Measurements from ENCODE around the gene PARVA. TPM values are rescaled to one million over a fixed set of nuclear protein-coding genes. Genes with fewer than 3 reads are reported as not detected.

PARVA gene
- total and polyA plus RNA-seq, 2 of the 8 experiments (the other 6 are each of a cell fraction or from before 2014, with no cell fraction given), result 3.1 to 13.5 TPM

DNA sequence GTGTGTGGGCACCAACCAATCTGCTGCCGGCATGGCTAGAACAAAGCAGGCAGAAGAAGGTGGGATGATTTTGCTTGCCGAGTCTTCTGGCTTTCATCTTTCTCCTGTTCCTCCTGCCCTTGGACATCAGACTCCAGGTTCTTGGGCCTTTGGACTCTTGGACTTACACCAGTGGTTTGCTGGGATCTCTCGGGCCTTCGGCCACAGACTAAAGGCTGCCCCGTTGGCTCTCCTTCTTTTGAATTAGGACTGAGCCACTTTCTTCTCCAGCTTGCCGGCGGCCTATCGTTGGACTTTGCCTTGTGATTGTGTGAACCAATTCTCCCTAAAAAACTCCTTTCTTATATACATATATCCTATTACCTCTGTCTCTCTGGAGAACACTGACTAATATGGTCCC lies 168.8 kb downstream of the PARVA start (continued):
- no peak for TF ChIP-seq SUZ12 (IDR thresholded peaks at IDR 0.05; ENCODE audit: low read length)
- no peak for TF ChIP-seq SIRT6 (IDR thresholded peaks at IDR 0.05; ENCODE audit: low read length)

All from H1 (cell line).